ENCODE measurements around the gene GPC6.
"Not testable (repeated sequence)": the region's sequence is repeated elsewhere in the genome, so short reads cannot be mapped to it uniquely, and the experiment has no call there.

GPC6 gene

GRCh38 chr13:93270769-93271742 is 44.4 kb downstream of the GPC6 start:
- no peak for DNase-seq

- no peak for DNase-seq
These were observed 53.4 kb downstream of the GPC6 start for GRCh38 chr13:93279982-93280381.

- no peak for DNase-seq
These were observed 54.1 kb downstream of the GPC6 start for GRCh38 chr13:93280688-93281087.

- DNase-seq, result no peak
These were observed 56.6 kb downstream of the GPC6 start for GRCh38 chr13:93283255-93283654.

GRCh38 chr13:93284064-93284463 is 57.5 kb downstream of the GPC6 start:
- DNase-seq, result no peak

- DNase-seq, result no peak
These were observed 59.4 kb downstream of the GPC6 start for GRCh38 chr13:93286047-93286446.

- no peak for DNase-seq
These were observed 62.4 kb downstream of the GPC6 start for GRCh38 chr13:93289053-93289452.

- no peak for DNase-seq
These were observed 63.2 kb downstream of the GPC6 start for GRCh38 chr13:93289842-93290241.

GRCh38 chr13:93290503-93290902 is 63.9 kb downstream of the GPC6 start:
- DNase-seq, result no peak

- no peak for DNase-seq
These were observed 65.8 kb downstream of the GPC6 start for GRCh38 chr13:93292366-93292765.

- DNase-seq, result no peak
These were observed 67.1 kb downstream of the GPC6 start for GRCh38 chr13:93293710-93294109.

- no peak for DNase-seq
These were observed 70.0 kb downstream of the GPC6 start for GRCh38 chr13:93296584-93296983.

GRCh38 chr13:93298713-93299112 is 72.1 kb downstream of the GPC6 start:
- DNase-seq, result no peak

- DNase-seq, result no peak
These were observed 77.5 kb downstream of the GPC6 start for GRCh38 chr13:93304134-93304533.

- DNase-seq, result no peak
These were observed 78.4 kb downstream of the GPC6 start for GRCh38 chr13:93304868-93305613.

GRCh38 chr13:93305886-93306285 is 79.3 kb downstream of the GPC6 start:
- DNase-seq, result no peak

- DNase-seq, result no peak
These were observed 80.5 kb downstream of the GPC6 start for GRCh38 chr13:93307136-93307535.

GRCh38 chr13:93307651-93308050 is 81.0 kb downstream of the GPC6 start:
- no peak for DNase-seq

- no peak for DNase-seq
These were observed 83.4 kb downstream of the GPC6 start for GRCh38 chr13:93309886-93310523.

- DNase-seq, result no peak
These were observed 90.2 kb downstream of the GPC6 start for GRCh38 chr13:93316841-93317240.

GRCh38 chr13:93318534-93319254 is 92.1 kb downstream of the GPC6 start:
- DNase-seq, result peak; percentile 29

GRCh38 chr13:93320942-93321341 is 94.3 kb downstream of the GPC6 start:
- DNase-seq, result no peak

GRCh38 chr13:93323880-93324279 is 97.3 kb downstream of the GPC6 start:
- not testable (repeated sequence) for DNase-seq

Measured in inflammatory macrophage treated with lipopolysaccharide for 4 hours (primary cell).